GM21717 (cell line): ENCODE data around the gene C2CD3.

ENCODE experiments used
- ATAC-seq: cut with Tn5 transposase; IDR thresholded peaks from one replicate; pipeline ENCODE4 v1.9.1; 2021; ENCODE audit warnings: mild to moderate bottlenecking, moderate library complexity; ENCODE audit not compliant: unreplicated experiment

The C2CD3 gene

GRCh38 chr11:73965764-73966121, 205.1 kb downstream of the C2CD3 start:
- no peak for ATAC-seq

DNA sequence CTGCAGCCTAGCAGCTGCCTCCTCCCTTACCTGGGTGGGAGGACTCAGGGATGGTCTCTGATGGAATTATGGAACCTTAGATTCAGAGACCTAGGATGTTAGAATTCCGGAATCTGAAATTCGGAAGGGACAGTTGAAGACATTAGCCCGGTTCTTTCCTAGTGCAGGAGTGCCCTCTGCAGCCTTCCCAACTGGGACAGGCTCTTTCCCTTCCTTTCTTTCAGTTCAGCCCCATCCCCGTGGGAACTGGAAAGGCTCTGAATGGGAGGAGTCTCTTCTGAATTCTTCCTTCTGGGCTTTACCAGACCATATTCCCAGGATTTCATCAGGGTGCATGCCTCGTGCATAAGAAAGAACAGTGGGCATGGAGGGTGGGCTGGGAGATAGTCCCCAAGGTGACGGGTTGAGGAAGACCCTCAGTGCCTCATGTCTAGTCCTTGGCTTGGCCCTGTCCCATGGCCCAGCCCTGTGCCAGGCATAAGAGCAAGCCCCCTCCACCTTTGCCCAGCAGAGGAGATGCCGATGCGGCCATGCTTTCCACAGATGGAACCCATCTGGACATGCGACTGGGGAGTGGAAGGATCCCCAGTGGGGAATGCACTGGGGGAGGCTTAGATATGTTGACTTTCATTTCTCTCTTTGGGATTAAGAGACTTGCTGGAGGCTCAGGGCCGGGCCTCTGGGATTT, 205.6 kb downstream of the C2CD3 start:
- ATAC-seq, result no peak

GRCh38 chr11:73963861-73964260, 206.9 kb downstream of the C2CD3 start:
- ATAC-seq, result no peak
